GM21360 (cell line): ENCODE data around the gene CCR4.
"Not testable (repeated sequence)": the region's sequence is repeated elsewhere in the genome, so short reads cannot be mapped to it uniquely, and the experiment has no call there.

Experiments used
- ATAC-seq: cut with Tn5 transposase; IDR thresholded peaks from one replicate; pipeline ENCODE4 v1.9.1; 2021; ENCODE audit warnings: mild to moderate bottlenecking, moderate library complexity; ENCODE audit not compliant: unreplicated experiment

The CCR4 gene

GRCh38 chr3:32951410-32951811 is at the start of gene CCR4:
Gene CCR4, plus strand, starts transcription at chr3:32951644. Its CDS starts 1,779 bp downstream, at chr3:32953423.
- ATAC-seq = no peak

- not testable (repeated sequence) for ATAC-seq
These were observed 48.5 kb upstream of the CCR4 start for GRCh38 chr3:32902887-32903371.

DNA sequence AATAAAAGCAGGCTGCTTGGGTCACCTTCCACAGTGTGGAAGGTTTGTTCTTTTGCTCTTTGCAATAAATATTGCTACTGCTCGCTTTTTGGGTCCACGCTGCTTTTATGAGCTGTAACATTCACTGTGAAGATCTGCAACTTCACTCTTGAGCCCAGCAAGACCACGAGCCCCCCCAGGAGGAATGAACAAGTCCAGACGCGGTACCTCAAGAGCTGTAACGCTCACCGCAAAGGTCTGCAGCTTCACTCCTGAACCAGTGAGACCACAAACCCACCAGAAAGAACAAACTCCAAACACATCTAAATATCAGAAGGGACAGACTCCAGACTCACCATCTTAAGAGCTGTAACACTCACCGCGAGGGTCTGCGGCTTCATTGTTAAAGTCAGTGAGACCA is 47.5 kb upstream of the CCR4 start:
- no peak for ATAC-seq

GRCh38 chr3:32909999-32910398 is 41.4 kb upstream of the CCR4 start:
- ATAC-seq = no peak

DNA sequence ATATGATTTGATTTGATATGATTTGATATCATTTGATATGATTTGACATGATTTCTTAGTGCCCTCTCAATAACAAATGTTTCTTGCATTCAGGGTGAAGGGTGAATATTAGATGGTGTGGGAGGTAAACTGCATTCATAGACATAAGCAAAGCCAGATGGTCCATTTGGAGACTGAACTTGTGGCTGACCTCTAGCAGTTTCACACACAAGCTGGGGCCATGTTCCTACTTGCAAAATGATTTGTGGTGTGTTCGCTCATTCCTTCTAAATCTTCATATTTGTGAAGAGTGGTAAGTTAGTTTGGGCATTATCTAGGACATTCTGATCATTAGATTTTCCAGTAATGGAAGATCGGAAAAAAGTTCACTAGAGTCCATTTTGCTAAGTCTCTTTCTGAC is 40.5 kb upstream of the CCR4 start:
- ATAC-seq = no peak

- no peak for ATAC-seq
These were observed 39.4 kb upstream of the CCR4 start for GRCh38 chr3:32912046-32912445.

- no peak for ATAC-seq
These were observed 37.5 kb upstream of the CCR4 start for GRCh38 chr3:32913790-32914446.

GRCh38 chr3:32919920-32920319 is 31.5 kb upstream of the CCR4 start:
- ATAC-seq = no peak

- no peak for ATAC-seq
These were observed 29.4 kb upstream of the CCR4 start for GRCh38 chr3:32922078-32922477.

- ATAC-seq = no peak
These were observed 21.3 kb upstream of the CCR4 start for GRCh38 chr3:32930161-32930560.

GRCh38 chr3:32931273-32931672 is 20.2 kb upstream of the CCR4 start:
- ATAC-seq = not testable (repeated sequence)

- ATAC-seq = no peak
These were observed 17.2 kb upstream of the CCR4 start for GRCh38 chr3:32934150-32934742.

- no peak for ATAC-seq
These were observed 14.1 kb upstream of the CCR4 start for GRCh38 chr3:32937331-32937730.

GRCh38 chr3:32939531-32940284 is 11.7 kb upstream of the CCR4 start:
- ATAC-seq = not testable (repeated sequence)

DNA sequence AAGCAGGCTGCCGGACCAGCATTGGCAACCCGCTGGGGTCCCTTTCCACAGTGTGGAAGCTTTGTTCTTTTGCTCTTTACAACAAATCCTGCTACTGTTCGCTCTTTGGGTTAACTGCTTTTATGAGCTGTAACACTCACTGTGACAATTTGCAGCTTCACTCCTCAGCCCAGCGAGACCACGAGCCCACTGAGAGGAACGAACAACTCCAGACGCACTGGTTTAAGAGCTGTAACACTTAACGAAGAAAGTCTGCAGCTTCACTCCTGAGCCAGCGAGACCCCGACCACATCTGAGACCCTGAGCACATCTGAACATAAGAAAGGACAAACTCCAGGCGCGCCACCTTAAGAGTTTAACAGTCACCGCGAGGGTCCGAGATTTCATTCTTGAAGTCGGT is 10.7 kb upstream of the CCR4 start:
- ATAC-seq = no peak

- ATAC-seq = no peak
These were observed 6.3 kb upstream of the CCR4 start for GRCh38 chr3:32945136-32945535.

DNA sequence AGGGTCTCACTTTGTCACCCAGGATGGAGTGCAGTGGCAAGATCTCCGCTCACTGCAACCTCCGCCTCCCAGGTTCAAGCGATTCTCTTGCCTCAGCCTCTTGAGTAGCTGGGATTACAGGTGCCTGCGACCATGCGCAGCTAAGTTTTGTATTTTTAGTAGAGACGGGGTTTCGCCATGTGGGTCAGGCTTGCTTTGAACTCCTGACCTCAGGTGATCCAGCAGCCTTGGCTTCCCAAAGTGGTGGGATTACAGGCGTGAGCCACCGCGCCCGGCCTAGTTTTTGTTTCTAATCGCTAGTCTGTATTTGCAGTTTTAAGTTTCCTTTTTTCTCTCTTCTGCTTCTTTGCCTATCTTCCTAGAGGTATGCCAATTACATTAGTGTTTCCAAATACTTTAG is 5.8 kb upstream of the CCR4 start:
- not testable (repeated sequence) for ATAC-seq

- ATAC-seq = peak; percentile 9
These were observed 4.3 kb upstream of the CCR4 start for GRCh38 chr3:32946973-32947788.

- ATAC-seq = peak; percentile 65
These were observed 3.6 kb upstream of the CCR4 start for GRCh38 chr3:32947789-32948238.

DNA sequence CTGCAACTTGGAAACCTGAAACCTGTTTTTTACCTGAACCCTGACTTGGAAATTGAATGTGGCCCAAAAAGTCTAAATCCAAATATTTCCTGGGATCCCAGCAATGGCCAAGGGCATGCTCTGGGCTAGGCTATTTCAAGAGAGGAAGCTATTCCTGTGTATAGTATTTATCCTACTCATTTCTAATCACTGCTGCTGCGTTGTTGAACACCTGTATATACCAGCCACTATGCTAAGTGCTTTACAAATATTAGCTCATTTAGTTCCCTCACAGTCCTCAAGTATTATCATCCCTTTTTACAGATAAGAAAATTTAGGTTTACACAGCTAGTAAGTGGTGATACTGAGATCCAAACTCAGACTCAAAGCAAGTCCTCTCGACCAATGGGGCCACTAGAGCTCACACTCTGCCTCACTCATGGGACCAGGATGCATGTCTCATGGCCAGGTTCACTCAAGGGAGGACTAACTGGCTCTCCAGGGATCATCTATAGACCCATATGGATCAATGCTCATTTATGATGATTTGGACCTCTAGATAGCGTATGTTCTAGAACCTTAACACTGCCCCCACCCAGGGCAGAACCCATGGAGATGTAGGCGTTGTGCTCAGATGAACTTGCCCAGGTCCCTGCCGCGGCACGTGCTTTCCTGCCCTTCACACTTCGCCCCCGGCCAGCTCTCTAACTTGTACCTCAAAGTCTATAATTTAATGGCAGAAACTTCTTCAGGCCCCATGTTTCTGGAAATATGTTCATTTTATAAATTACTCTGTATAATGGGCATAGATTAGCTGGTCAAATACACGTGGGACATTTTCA is 2.6 kb upstream of the CCR4 start:
- ATAC-seq = no peak
